CD4-positive, alpha-beta T cell (primary cell): ENCODE data around the gene MACROD2. TPM values are rescaled to one million over a fixed set of nuclear protein-coding genes. Genes with fewer than 3 reads are reported as not detected.

ENCODE experiments used
- ATAC-seq: fragments of 200-7000 bp; cut with Tn5 transposase; one replicate; pipeline ENCODE4 v1.10.0; 2022; ENCODE audit warnings: mild to moderate bottlenecking; ENCODE audit not compliant: poor library complexity
- CTCF ChIA-PET: fragments of 350-600 bp; sonication (Branson Sonifier 250); formaldehyde crosslinking; loops from one replicate; lab custom pipeline; 2021; ENCODE audit warnings: antibody characterized with exemption, inconsistent platforms; lab: Charles Lee
- POLR2A ChIA-PET: fragments of 350-600 bp; sonication (Branson Sonifier 250); formaldehyde crosslinking; loops from one replicate; lab custom pipeline; 2021; ENCODE audit warnings: antibody characterized with exemption, inconsistent platforms; lab: Charles Lee
- DNase-seq, 14 experiments: peaks; one replicate each; pipeline ENCODE4 v3.0.0-alpha.2; 2013 to 2020; ENCODE audit warnings: mixed read lengths in 2 of 14
- H3K27ac ChIP-seq, 2 donors: one replicate each; pipeline versions ENCODE4 v1.5.1 to v1.7.0; 2013; ENCODE audit warnings: low read length in 2 of 2, low read depth in 1 of 2, mild to moderate bottlenecking in 1 of 2
- H3K27me3 ChIP-seq, 2 experiments: 1 replicate in 1 of 2; 2 replicates in 1 of 2; pipeline versions ENCODE4 v1.6.1 to v1.7.0; 2013; ENCODE audit warnings: low read length in 2 of 2, control low read depth in 1 of 2, mild to moderate bottlenecking in 1 of 2, moderate library complexity in 1 of 2; ENCODE audit not compliant: insufficient read depth in 2 of 2, control insufficient read depth in 1 of 2
- H3K36me3 ChIP-seq: one replicate; pipeline ENCODE4 v1.6.1; 2013; ENCODE audit warnings: low read length, control low read depth; ENCODE audit not compliant: insufficient read depth
- H3K4me1 ChIP-seq: one replicate; pipeline ENCODE4 v1.6.1; 2013; ENCODE audit warnings: low read length, control low read depth; ENCODE audit not compliant: insufficient read depth
- H3K4me3 ChIP-seq: one replicate; pipeline ENCODE4 v1.5.1; 2013; ENCODE audit warnings: mild to moderate bottlenecking, low read length, moderate library complexity
- H3K9me3 ChIP-seq, 2 experiments: 1 replicate in 1 of 2; 2 replicates in 1 of 2; pipeline versions ENCODE4 v1.6.1 to v1.7.0; 2013; ENCODE audit warnings: low read length in 2 of 2, mild to moderate bottlenecking in 2 of 2, control low read depth in 1 of 2, moderate library complexity in 1 of 2; ENCODE audit not compliant: control insufficient read depth in 1 of 2, insufficient read depth in 1 of 2
- H3K27ac Mint-ChIP-seq: one replicate; pipeline ENCODE4 v1.8.0; 2020; ENCODE audit warnings: mixed read lengths
- H3K27me3 Mint-ChIP-seq: one replicate; pipeline ENCODE4 v1.8.0; 2021; ENCODE audit warnings: mixed read lengths
- H3K36me3 Mint-ChIP-seq: one replicate; pipeline ENCODE4 v1.8.0; 2021; ENCODE audit warnings: low read depth, mixed read lengths
- H3K4me1 Mint-ChIP-seq: one replicate; pipeline ENCODE4 v1.8.0; 2021; ENCODE audit warnings: low read depth, mixed read lengths
- H3K4me3 Mint-ChIP-seq: one replicate; pipeline ENCODE4 v1.8.0; 2020; ENCODE audit warnings: mild to moderate bottlenecking, mixed read lengths
- H3K9me3 Mint-ChIP-seq: one replicate; pipeline ENCODE4 v1.8.0; 2020; ENCODE audit warnings: mixed read lengths
- CTCF ChIP-seq: fragments of 200-600 bp; IDR thresholded peaks from one replicate; pipeline ENCODE4 v1.8.0; 2022; ENCODE audit warnings: antibody characterized with exemption, mild to moderate bottlenecking
- intact Hi-C, 2 experiments: fragments of 100-400 bp; cut with DNase I in 1 of 2; cut with micrococcal nuclease in 1 of 2; formaldehyde crosslinking; loops; one replicate each; pipeline versions ENCODE4 v1.15.1 to v1.9.0; 2023 to 2025; cut with DNase I, micrococcal nuclease
- total RNA-seq, 174 experiments: library from RNA in 2 of 174; stranded (reverse) in 2 of 174; gene quantifications; one replicate each; pipeline ENCODE4 v1.2.3 and lab custom pipeline; 2021 to 2026

MACROD2 gene
- total RNA-seq, 2 experiments from 2014 or later, result not detected

DNA sequence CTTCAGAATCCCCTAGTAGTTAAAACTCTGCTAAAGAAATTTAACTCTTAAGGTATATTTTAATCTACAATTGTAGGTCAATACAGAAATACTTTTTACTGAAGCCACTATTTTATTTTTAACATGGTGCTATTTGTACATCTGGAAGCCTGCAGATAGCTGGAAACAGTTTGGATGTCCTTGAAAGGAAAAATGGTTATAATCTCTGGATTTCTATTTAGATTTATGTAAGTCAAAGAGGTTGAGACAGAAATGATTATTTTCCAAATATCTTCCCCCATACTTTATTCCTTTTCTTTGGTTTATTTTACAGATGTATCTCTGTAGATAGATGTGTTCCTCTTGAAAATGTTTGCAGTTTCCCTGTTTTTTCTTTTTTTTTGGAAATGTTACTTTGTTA lies 1575.7 kb downstream of the MACROD2 start:
- Histone ChIP-seq H3K27me3 (no peaks in the 10 kb centered on the region), H3K36me3 (no peaks in the 10 kb centered on the region), H3K27ac (no peak overlapping the region), H3K4me1 (no peaks in the 10 kb centered on the region), H3K9me3 (no peaks in the 10 kb centered on the region), H3K4me3 (no peak overlapping the region)
- intact Hi-C loops, result no loop called here
- H3K27me3 Mint-ChIP-seq, result no peaks in the 10 kb centered on the region
- ChIA-PET CTCF (no interaction called here), POLR2A (no interaction called here)
- no peak for DNase-seq
- H3K4me1 Mint-ChIP-seq, result no peaks in the 10 kb centered on the region
- ATAC-seq, result no peak
- H3K4me3 Mint-ChIP-seq, result no peak overlapping the region
- H3K27ac Mint-ChIP-seq, result no peak overlapping the region
- H3K36me3 Mint-ChIP-seq, result no peaks in the 10 kb centered on the region
- no peaks in the 10 kb centered on the region for H3K9me3 Mint-ChIP-seq
- TF ChIP-seq CTCF, result no peak

DNA sequence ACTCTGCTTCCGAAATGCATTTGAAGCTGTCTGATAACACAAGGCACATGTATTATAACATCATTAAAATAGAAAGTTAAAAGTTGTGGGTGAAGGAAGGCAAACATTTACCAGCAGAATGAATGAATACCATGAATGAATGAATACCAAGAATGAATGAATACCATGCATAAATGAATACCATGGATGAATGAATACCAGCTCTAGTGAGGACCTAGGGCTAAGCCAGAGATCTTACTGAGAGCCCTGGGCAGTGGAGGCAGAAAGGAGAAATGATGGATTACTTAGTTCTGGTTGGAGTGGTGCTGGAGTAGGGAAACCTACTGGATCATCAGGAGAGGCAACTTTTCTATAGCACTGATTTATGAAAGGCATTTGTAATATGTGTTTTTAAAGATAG lies 1579.9 kb downstream of the MACROD2 start:
- Mint-ChIP-seq H3K27me3 (no peaks in the 10 kb centered on the region), H3K9me3 (peaks cover 2% of the 10 kb centered on the region), H3K4me1 (no peaks in the 10 kb centered on the region), H3K36me3 (no peaks in the 10 kb centered on the region), H3K4me3 (no peak overlapping the region), H3K27ac (no peak overlapping the region)
- no peak overlapping the region for H3K4me3 ChIP-seq
- no peak for TF ChIP-seq CTCF
- H3K27me3 ChIP-seq, result no peaks in the 10 kb centered on the region
- POLR2A ChIA-PET, result no interaction called here
- DNase-seq, result no peak
- H3K36me3 ChIP-seq, result no peaks in the 10 kb centered on the region
- H3K4me1 ChIP-seq, result no peaks in the 10 kb centered on the region
- ATAC-seq, result no peak
- intact Hi-C loops, result no loop called here
- H3K9me3 ChIP-seq, result no peaks in the 10 kb centered on the region
- CTCF ChIA-PET, result no interaction called here
- H3K27ac ChIP-seq, result no peak overlapping the region

DNA sequence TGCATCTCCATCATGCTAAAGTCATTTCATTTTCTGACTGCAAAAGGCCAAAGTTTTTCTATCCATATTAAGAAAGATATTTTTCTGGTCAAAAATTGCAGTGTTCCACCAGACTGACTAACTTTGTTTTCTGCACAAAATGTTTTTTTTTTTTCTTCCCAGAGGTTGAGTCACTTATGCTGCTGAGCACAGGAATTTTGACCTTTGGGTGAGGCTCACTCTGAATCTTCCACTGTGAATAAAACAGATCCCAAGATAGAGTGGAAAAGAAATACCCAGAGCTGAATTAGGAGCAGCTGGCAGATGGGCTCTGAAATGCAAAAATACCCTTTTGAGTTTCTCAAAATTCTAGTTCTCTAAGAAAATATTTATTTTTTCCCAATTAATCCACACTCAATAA lies 1581.1 kb downstream of the MACROD2 start:
- no peak overlapping the region for H3K4me3 Mint-ChIP-seq
- no peaks in the 10 kb centered on the region for H3K27me3 Mint-ChIP-seq
- H3K4me3 ChIP-seq, result no peak overlapping the region
- POLR2A ChIA-PET, result no interaction called here
- no peaks in the 10 kb centered on the region for H3K9me3 ChIP-seq
- H3K27ac Mint-ChIP-seq, result no peak overlapping the region
- H3K27me3 ChIP-seq, result no peaks in the 10 kb centered on the region
- H3K36me3 ChIP-seq, result no peaks in the 10 kb centered on the region
- no peaks in the 10 kb centered on the region for H3K4me1 Mint-ChIP-seq
- H3K9me3 Mint-ChIP-seq, result peaks cover 2% of the 10 kb centered on the region
- CTCF ChIA-PET, result interaction anchor here (0.6 kb wide), 1 partner anchor 8 kb away, joined by 4 read pairs; no protein-coding TSS in a partner anchor
- no peaks in the 10 kb centered on the region for H3K4me1 ChIP-seq
- H3K27ac ChIP-seq, result no peak overlapping the region
- intact Hi-C loops, result no loop called here
- no peak for DNase-seq
- TF ChIP-seq CTCF, result no peak
- H3K36me3 Mint-ChIP-seq, result no peaks in the 10 kb centered on the region
- no peak for ATAC-seq
